H1 (cell line): Measurements from ENCODE around the gene SLCO4A1. TPM values are rescaled to one million over a fixed set of nuclear protein-coding genes. Genes with fewer than 3 reads are reported as not detected.

Experiments used
- CHD7 ChIP-seq: fragments of 300-600 bp; sonication (generic); IDR thresholded peaks from 2 replicates; pipeline ENCODE4 v1.7.1; 2012; ENCODE audit warnings: low read length, moderate library complexity, mild to moderate bottlenecking, inconsistent platforms; ENCODE audit not compliant: insufficient replicate concordance
- CTBP2 ChIP-seq: IDR thresholded peaks from 2 replicates; pipeline ENCODE4 v1.7.0; 2011; ENCODE audit warnings: borderline replicate concordance, mild to moderate bottlenecking, moderate library complexity, mixed read lengths, low read length; ENCODE audit not compliant: insufficient read depth, insufficient read length
- SP2 ChIP-seq: IDR thresholded peaks from 2 replicates; pipeline ENCODE4 v1.6.1; 2012; ENCODE audit warnings: mild to moderate bottlenecking, low read length, inconsistent platforms
- TAF7 ChIP-seq: optimal IDR thresholded peaks from 2 replicates; pipeline ENCODE3; 2011; ENCODE audit warnings: low read depth, mild to moderate bottlenecking, inconsistent platforms, low read length, moderate library complexity, borderline replicate concordance
- TCF12 ChIP-seq: IDR thresholded peaks from 2 replicates; pipeline ENCODE4 v1.6.1; 2011; ENCODE audit warnings: low read depth, mild to moderate bottlenecking, low read length
- polyA plus RNA-seq, 7 experiments: library from polyadenylated mRNA; depleted of rRNA in 3 of 7; stranded (reverse) in 5 of 7; unstranded in 2 of 7; fragments of >200 nt in 5 of 7; fragments of 200-250 nt in 2 of 7; gene quantifications; 1 replicate in 5 of 7; 2 replicates in 1 of 7; 4 replicates in 1 of 7; pipeline versions ENCODE4 v1.2.1 to v1.2.3, GENCODE V29; 2011 to 2013; ENCODE audit warnings: missing spikeins in 2 of 7, mixed read lengths in 2 of 7
- total RNA-seq: library from RNA; stranded (reverse); fragmentation: NEBNext Ultra II Directional; extraction: Animal tissue kit (Norgen Biotek cat#: 25700); gene quantifications from 2 replicates; pipeline ENCODE4 v1.2.1, GENCODE V29; 2021

The SLCO4A1 gene
- total and polyA plus RNA-seq, 2 of the 8 experiments (the other 6 are each of a cell fraction or from before 2014, with no cell fraction given): 10.5 to 18.5 TPM

- TF ChIP-seq CHD7 (no peak), TAF7 (no peak), TCF12 (no peak), CTBP2 (no peak), SP2 (no peak)
Measured at GRCh38 chr20:62663145-62664018, 21.1 kb downstream of the SLCO4A1 start (continued).
